ENCODE data around the gene EFCAB12. TPM values are rescaled to one million over a fixed set of nuclear protein-coding genes. Genes with fewer than 3 reads are reported as not detected.
"Not testable (repeated sequence)": the region's sequence is repeated elsewhere in the genome, so short reads cannot be mapped to it uniquely, and the experiment has no call there.

The EFCAB12 gene
- total RNA-seq, 1 donor from 2014 or later: 0.61 TPM

GRCh38 chr3:129402210-129402609 is 26.2 kb downstream of the EFCAB12 start:
- peaks cover 7% of the 10 kb centered on the region for H3K9me3 Mint-ChIP-seq (ENCODE audit: unreplicated experiment)

GRCh38 chr3:129399895-129400357 is 28.5 kb downstream of the EFCAB12 start:
- H3K9me3 Mint-ChIP-seq (ENCODE audit: unreplicated experiment): peaks cover 10% of the 10 kb centered on the region
- no peak for DNase-seq

More at GRCh38 chr3:129402210-129402609, 26.2 kb downstream of the EFCAB12 start:
- peaks cover 9% of the 10 kb centered on the region for H3K4me1 Mint-ChIP-seq (ENCODE audit: low read depth, unreplicated experiment)
- peaks cover 4% of the 10 kb centered on the region for H3K27me3 Mint-ChIP-seq (ENCODE audit: unreplicated experiment)
- H3K36me3 Mint-ChIP-seq (ENCODE audit: unreplicated experiment): no peaks in the 10 kb centered on the region
- no peak overlapping the region for H3K4me3 Mint-ChIP-seq (ENCODE audit: unreplicated experiment)
- DNase-seq: no peak
- no peak for TF ChIP-seq CTCF (IDR thresholded peaks at IDR 0.05; ENCODE audit: partially characterized antibody, unreplicated experiment)
- H3K27ac Mint-ChIP-seq (ENCODE audit: unreplicated experiment): no peak overlapping the region

GRCh38 chr3:129399145-129399894 is 29.1 kb downstream of the EFCAB12 start:
- Mint-ChIP-seq H3K27me3 (ENCODE audit: unreplicated experiment) (peaks cover 5% of the 10 kb centered on the region), H3K4me1 (ENCODE audit: low read depth, unreplicated experiment) (peaks cover 9% of the 10 kb centered on the region), H3K9me3 (ENCODE audit: unreplicated experiment) (peaks cover 10% of the 10 kb centered on the region), H3K36me3 (ENCODE audit: unreplicated experiment) (no peaks in the 10 kb centered on the region), H3K27ac (ENCODE audit: unreplicated experiment) (peak overlapping the region; percentile 99), H3K4me3 (ENCODE audit: unreplicated experiment) (peak overlapping the region; percentile 99)
- peak; percentile 56 for TF ChIP-seq CTCF (IDR thresholded peaks at IDR 0.05; ENCODE audit: partially characterized antibody, unreplicated experiment)
- peak; percentile 68 for DNase-seq

More at GRCh38 chr3:129399895-129400357, 28.5 kb downstream of the EFCAB12 start:
- Mint-ChIP-seq H3K4me3 (ENCODE audit: unreplicated experiment) (peak overlapping the region; percentile 99), H3K4me1 (ENCODE audit: low read depth, unreplicated experiment) (peaks cover 9% of the 10 kb centered on the region), H3K27me3 (ENCODE audit: unreplicated experiment) (peaks cover 4% of the 10 kb centered on the region), H3K36me3 (ENCODE audit: unreplicated experiment) (no peaks in the 10 kb centered on the region), H3K27ac (ENCODE audit: unreplicated experiment) (no peak overlapping the region)
- TF ChIP-seq CTCF (IDR thresholded peaks at IDR 0.05; ENCODE audit: partially characterized antibody, unreplicated experiment): peak; percentile 2

- Mint-ChIP-seq H3K27me3 (ENCODE audit: unreplicated experiment) (peaks cover 5% of the 10 kb centered on the region), H3K4me1 (ENCODE audit: low read depth, unreplicated experiment) (peaks cover 9% of the 10 kb centered on the region), H3K27ac (ENCODE audit: unreplicated experiment) (peak overlapping the region; percentile 99), H3K4me3 (ENCODE audit: unreplicated experiment) (peak overlapping the region; percentile 99), H3K9me3 (ENCODE audit: unreplicated experiment) (peaks cover 10% of the 10 kb centered on the region), H3K36me3 (ENCODE audit: unreplicated experiment) (no peaks in the 10 kb centered on the region)
- TF ChIP-seq CTCF (IDR thresholded peaks at IDR 0.05; ENCODE audit: partially characterized antibody, unreplicated experiment): no peak
- peak; percentile 29 for DNase-seq
Measured at GRCh38 chr3:129398803-129399144, 29.7 kb downstream of the EFCAB12 start.

GRCh38 chr3:129393760-129394564 is 34.5 kb downstream of the EFCAB12 start:
- not testable (repeated sequence) for H3K9me3 Mint-ChIP-seq (ENCODE audit: unreplicated experiment); H3K4me1 Mint-ChIP-seq (ENCODE audit: low read depth, unreplicated experiment); H3K4me3 Mint-ChIP-seq (ENCODE audit: unreplicated experiment); H3K36me3 Mint-ChIP-seq (ENCODE audit: unreplicated experiment); H3K27me3 Mint-ChIP-seq (ENCODE audit: unreplicated experiment); DNase-seq
- H3K27ac Mint-ChIP-seq (ENCODE audit: unreplicated experiment): peak overlapping the region; percentile 64

Measured in glutamatergic neuron (in vitro differentiated cells).